HepG2 (cell line): ENCODE data around the gene CDK7. TPM values are rescaled to one million over a fixed set of nuclear protein-coding genes. Genes with fewer than 3 reads are reported as not detected.

Experiments
- BRCA1 ChIP-seq: sonication (generic); formaldehyde crosslinking; IDR thresholded peaks from 2 replicates; pipeline ENCODE4 v1.4.0; 2020; ENCODE audit warnings: missing genetic modification reagents
- CEBPG ChIP-seq: IDR thresholded peaks from 2 replicates; pipeline ENCODE4 v1.6.1; 2016
- CREB1 ChIP-seq, 2 experiments: fragments of 450-650 bp in 1 of 2; IDR thresholded peaks; 2 replicates each; pipeline ENCODE4 v1.6.1; 2016 to 2017; ENCODE audit warnings: control low read depth in 1 of 2, mild to moderate bottlenecking in 1 of 2, missing compliant biosample characterization in 1 of 2, missing genetic modification characterization in 1 of 2
- EEA1 ChIP-seq: sonication (generic); formaldehyde crosslinking; IDR thresholded peaks from 2 replicates; pipeline ENCODE4 v1.5.1; 2020; ENCODE audit warnings: mild to moderate bottlenecking, missing genetic modification reagents, borderline replicate concordance
- EP300 ChIP-seq, 3 experiments: sonication (generic) in 1 of 3; formaldehyde crosslinking in 1 of 3; IDR thresholded peaks; 2 replicates each; pipeline versions ENCODE4 v1.5.1 to v1.6.1; 2011 to 2020; ENCODE audit warnings: low read depth in 2 of 3, low read length in 2 of 3, borderline replicate concordance in 1 of 3, improper control_type of control experiment in 1 of 3, mild to moderate bottlenecking in 1 of 3, missing genetic modification reagents in 1 of 3, moderate library complexity in 1 of 3
- EZH2 ChIP-seq: conservative IDR thresholded peaks from 2 replicates; pipeline ENCODE4 v1.6.1; 2012; ENCODE audit warnings: mild to moderate bottlenecking, low read depth, low read length, moderate library complexity
- FLYWCH1 ChIP-seq: sonication (generic); formaldehyde crosslinking; IDR thresholded peaks from 2 replicates; pipeline ENCODE4 v1.8.1; 2023; ENCODE audit warnings: mild to moderate bottlenecking, missing genetic modification reagents
- FOXA1 ChIP-seq, 2 experiments: fragments of 450-650 bp in 1 of 2; sonication (generic) in 1 of 2; formaldehyde crosslinking in 1 of 2; IDR thresholded peaks; 2 replicates each; pipeline versions ENCODE4 v1.4.0 to v1.6.1; 2016 to 2020; ENCODE audit warnings: missing genetic modification reagents in 1 of 2
- FOXP1 ChIP-seq, 2 experiments: fragments of 450-650 bp in 1 of 2; IDR thresholded peaks; 2 replicates each; pipeline ENCODE4 v1.6.1; 2017 to 2018; ENCODE audit warnings: antibody characterized with exemption in 1 of 2
- HMG20A ChIP-seq: IDR thresholded peaks from 2 replicates; pipeline ENCODE4 v1.6.1; 2016; ENCODE audit warnings: borderline replicate concordance
- RARG ChIP-seq: sonication (generic); formaldehyde crosslinking; IDR thresholded peaks from 2 replicates; pipeline ENCODE4 v1.4.0; 2020; ENCODE audit warnings: low read depth, mild to moderate bottlenecking, missing genetic modification reagents
- RFX3 ChIP-seq: IDR thresholded peaks from 2 replicates; pipeline ENCODE4 v1.6.1; 2016; ENCODE audit warnings: missing biosample characterization, missing genetic modification reagents
- SOX5 ChIP-seq: IDR thresholded peaks from 2 replicates; pipeline ENCODE4 v1.6.1; 2016; ENCODE audit warnings: borderline replicate concordance
- TEAD3 ChIP-seq: optimal IDR thresholded peaks from 2 replicates; pipeline ENCODE3; 2016; ENCODE audit warnings: borderline replicate concordance
- ZFP36L2 ChIP-seq: sonication (generic); formaldehyde crosslinking; IDR thresholded peaks from 2 replicates; pipeline ENCODE4 v1.4.0; 2020; ENCODE audit warnings: missing genetic modification reagents
- ZFP82 ChIP-seq: sonication (generic); formaldehyde crosslinking; IDR thresholded peaks from 2 replicates; pipeline ENCODE4 v1.5.1; 2020; ENCODE audit warnings: mild to moderate bottlenecking, missing genetic modification reagents, borderline replicate concordance
- ZNF260 ChIP-seq: sonication (generic); formaldehyde crosslinking; IDR thresholded peaks from 2 replicates; pipeline ENCODE4 v1.4.0; 2020; ENCODE audit warnings: missing genetic modification reagents, low read depth, mild to moderate bottlenecking, borderline replicate concordance
- ZNF432 ChIP-seq: sonication (generic); formaldehyde crosslinking; IDR thresholded peaks from 2 replicates; pipeline ENCODE4 v1.5.0; 2020; ENCODE audit warnings: missing genetic modification reagents, mild to moderate bottlenecking, borderline replicate concordance
- ZNF562 ChIP-seq: sonication (generic); formaldehyde crosslinking; IDR thresholded peaks from 2 replicates; pipeline ENCODE4 v1.8.0; 2022; ENCODE audit warnings: missing genetic modification reagents, borderline replicate concordance
- ZNF713 ChIP-seq: sonication (generic); formaldehyde crosslinking; IDR thresholded peaks from 2 replicates; pipeline ENCODE4 v1.4.0; 2020; ENCODE audit warnings: mild to moderate bottlenecking, missing genetic modification reagents
- polyA plus RNA-seq, 8 experiments: library from polyadenylated mRNA; depleted of rRNA in 3 of 8; stranded (reverse) in 7 of 8; unstranded in 1 of 8; fragments of >200 nt; fragmentation: Illumina TruSeq in 4 of 8; extraction: Trizol in 4 of 8; gene quantifications; 2 replicates each; pipeline versions ENCODE4 v1.2.1 to v1.2.3, GENCODE V29; 2011 to 2016; ENCODE audit warnings: low read depth in 4 of 8, missing spikeins in 1 of 8, mixed read lengths in 1 of 8; ENCODE audit not compliant: insufficient read depth in 1 of 8
- total RNA-seq, 5 experiments: library from RNA; depleted of rRNA; stranded (reverse); fragments of >200 nt; fragmentation: Illumina TruSeq; extraction: Trizol; gene quantifications; 2 replicates each; pipeline ENCODE4 v1.2.3, GENCODE V29; 2016; ENCODE audit warnings: low read depth in 1 of 5
- TF ChIP-seq, protein P1 (sequence below): IDR thresholded peaks from 2 replicates; pipeline ENCODE4 v1.4.0; 2020; ENCODE audit warnings: mild to moderate bottlenecking, missing genetic modification reagents
- TF ChIP-seq, protein P2 (sequence below): IDR thresholded peaks from 2 replicates; pipeline ENCODE4 v1.6.1; 2016; ENCODE audit warnings: mild to moderate bottlenecking
- TF ChIP-seq, protein P3 (sequence below): sonication (generic); formaldehyde crosslinking; IDR thresholded peaks from 2 replicates; pipeline ENCODE4 v1.9.0; 2022; ENCODE audit warnings: missing genetic modification reagents, mild to moderate bottlenecking, borderline replicate concordance

Gene CDK7
- total and polyA plus RNA-seq, 2 of the 13 experiments (the other 11 are each of a cell fraction or from before 2014, with no cell fraction given): 41.2 to 54.9 TPM

GRCh38 chr5:69276422-69277174 lies 41.9 kb downstream of the CDK7 start (continued):
- TF ChIP-seq, protein P1, sequence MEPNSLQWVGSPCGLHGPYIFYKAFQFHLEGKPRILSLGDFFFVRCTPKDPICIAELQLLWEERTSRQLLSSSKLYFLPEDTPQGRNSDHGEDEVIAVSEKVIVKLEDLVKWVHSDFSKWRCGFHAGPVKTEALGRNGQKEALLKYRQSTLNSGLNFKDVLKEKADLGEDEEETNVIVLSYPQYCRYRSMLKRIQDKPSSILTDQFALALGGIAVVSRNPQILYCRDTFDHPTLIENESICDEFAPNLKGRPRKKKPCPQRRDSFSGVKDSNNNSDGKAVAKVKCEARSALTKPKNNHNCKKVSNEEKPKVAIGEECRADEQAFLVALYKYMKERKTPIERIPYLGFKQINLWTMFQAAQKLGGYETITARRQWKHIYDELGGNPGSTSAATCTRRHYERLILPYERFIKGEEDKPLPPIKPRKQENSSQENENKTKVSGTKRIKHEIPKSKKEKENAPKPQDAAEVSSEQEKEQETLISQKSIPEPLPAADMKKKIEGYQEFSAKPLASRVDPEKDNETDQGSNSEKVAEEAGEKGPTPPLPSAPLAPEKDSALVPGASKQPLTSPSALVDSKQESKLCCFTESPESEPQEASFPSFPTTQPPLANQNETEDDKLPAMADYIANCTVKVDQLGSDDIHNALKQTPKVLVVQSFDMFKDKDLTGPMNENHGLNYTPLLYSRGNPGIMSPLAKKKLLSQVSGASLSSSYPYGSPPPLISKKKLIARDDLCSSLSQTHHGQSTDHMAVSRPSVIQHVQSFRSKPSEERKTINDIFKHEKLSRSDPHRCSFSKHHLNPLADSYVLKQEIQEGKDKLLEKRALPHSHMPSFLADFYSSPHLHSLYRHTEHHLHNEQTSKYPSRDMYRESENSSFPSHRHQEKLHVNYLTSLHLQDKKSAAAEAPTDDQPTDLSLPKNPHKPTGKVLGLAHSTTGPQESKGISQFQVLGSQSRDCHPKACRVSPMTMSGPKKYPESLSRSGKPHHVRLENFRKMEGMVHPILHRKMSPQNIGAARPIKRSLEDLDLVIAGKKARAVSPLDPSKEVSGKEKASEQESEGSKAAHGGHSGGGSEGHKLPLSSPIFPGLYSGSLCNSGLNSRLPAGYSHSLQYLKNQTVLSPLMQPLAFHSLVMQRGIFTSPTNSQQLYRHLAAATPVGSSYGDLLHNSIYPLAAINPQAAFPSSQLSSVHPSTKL (CRISPR knock-in tag): peak; percentile 77
- TF ChIP-seq CREB1 (IDR thresholded peaks at IDR 0.05) (no peak), CREB1 (CRISPR knock-in tag; IDR thresholded peaks at IDR 0.05) (peak; percentile 48), SOX5 (CRISPR knock-in tag) (peak; percentile 79), RFX3 (CRISPR knock-in tag) (no peak), EEA1 (no peak), ZFP82 (CRISPR knock-in tag) (no peak), ZNF432 (CRISPR knock-in tag) (no peak), EZH2 (no peak), CEBPG (CRISPR knock-in tag) (peak; percentile 30; the same call in 1 of the 2 replicates), HMG20A (CRISPR knock-in tag) (peak; percentile 70; the same call in 1 of the 2 replicates), ZFP36L2 (no peak), BRCA1 (CRISPR knock-in tag) (no peak), FOXA1 (IDR thresholded peaks at IDR 0.05) (peak; percentile 51; the same call in 1 of the 2 replicates), FOXA1 (CRISPR knock-in tag; IDR thresholded peaks at IDR 0.05) (0 out of 2 replicates have a peak, but pooled peaks have one; percentile 24), RARG (no peak), TEAD3 (CRISPR knock-in tag) (peak; percentile 90), FLYWCH1 (CRISPR knock-in tag) (no peak), EP300 (IDR thresholded peaks at IDR 0.05; ENCODE audit: low read depth in 2 of 2, low read length in 2 of 2) (peak in 1 of 2 experiments; percentile 43; a peak in 1 of 4 replicates), EP300 (CRISPR knock-in tag; IDR thresholded peaks at IDR 0.05; ENCODE audit: borderline replicate concordance) (no peak), ZNF562 (CRISPR knock-in tag) (no peak), ZNF260 (CRISPR knock-in tag) (no peak), FOXP1 (IDR thresholded peaks at IDR 0.05) (no peak), FOXP1 (CRISPR knock-in tag; IDR thresholded peaks at IDR 0.05) (peak; percentile 74), ZNF713 (no peak)
- TF ChIP-seq, protein P2, sequence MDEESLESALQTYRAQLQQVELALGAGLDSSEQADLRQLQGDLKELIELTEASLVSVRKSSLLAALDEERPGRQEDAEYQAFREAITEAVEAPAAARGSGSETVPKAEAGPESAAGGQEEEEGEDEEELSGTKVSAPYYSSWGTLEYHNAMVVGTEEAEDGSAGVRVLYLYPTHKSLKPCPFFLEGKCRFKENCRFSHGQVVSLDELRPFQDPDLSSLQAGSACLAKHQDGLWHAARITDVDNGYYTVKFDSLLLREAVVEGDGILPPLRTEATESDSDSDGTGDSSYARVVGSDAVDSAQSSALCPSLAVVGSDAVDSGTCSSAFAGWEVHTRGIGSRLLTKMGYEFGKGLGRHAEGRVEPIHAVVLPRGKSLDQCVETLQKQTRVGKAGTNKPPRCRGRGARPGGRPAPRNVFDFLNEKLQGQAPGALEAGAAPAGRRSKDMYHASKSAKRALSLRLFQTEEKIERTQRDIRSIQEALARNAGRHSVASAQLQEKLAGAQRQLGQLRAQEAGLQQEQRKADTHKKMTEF (CRISPR knock-in tag): 0 out of 2 replicates have a peak, but pooled peaks have one; percentile 28
- TF ChIP-seq, protein P3, sequence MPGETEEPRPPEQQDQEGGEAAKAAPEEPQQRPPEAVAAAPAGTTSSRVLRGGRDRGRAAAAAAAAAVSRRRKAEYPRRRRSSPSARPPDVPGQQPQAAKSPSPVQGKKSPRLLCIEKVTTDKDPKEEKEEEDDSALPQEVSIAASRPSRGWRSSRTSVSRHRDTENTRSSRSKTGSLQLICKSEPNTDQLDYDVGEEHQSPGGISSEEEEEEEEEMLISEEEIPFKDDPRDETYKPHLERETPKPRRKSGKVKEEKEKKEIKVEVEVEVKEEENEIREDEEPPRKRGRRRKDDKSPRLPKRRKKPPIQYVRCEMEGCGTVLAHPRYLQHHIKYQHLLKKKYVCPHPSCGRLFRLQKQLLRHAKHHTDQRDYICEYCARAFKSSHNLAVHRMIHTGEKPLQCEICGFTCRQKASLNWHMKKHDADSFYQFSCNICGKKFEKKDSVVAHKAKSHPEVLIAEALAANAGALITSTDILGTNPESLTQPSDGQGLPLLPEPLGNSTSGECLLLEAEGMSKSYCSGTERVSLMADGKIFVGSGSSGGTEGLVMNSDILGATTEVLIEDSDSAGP (CRISPR knock-in tag): no peak
